Measurements from ENCODE around the gene ATP5F1B.

The ATP5F1B gene

DNA sequence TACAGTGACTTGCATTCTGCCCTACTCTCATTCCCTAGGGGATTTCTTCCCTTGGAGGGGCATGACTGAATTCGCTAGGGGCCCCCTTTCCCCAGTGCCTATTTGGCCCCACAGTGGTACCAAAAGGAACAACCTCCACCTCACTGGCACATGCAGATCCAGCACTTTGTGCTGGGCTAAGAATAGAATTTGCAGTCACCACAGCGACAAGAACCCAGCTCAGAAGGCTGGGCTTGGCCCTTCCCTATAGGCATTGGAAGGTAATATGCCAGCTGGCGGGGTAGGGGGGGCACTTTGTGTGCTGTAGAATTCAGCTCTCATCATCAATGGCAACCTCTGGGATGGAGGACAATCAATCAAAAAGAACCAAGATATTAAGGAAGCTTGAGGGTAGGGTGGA, 29.5 kb downstream of the ATP5F1B start:
- no peak for DNase-seq

DNA sequence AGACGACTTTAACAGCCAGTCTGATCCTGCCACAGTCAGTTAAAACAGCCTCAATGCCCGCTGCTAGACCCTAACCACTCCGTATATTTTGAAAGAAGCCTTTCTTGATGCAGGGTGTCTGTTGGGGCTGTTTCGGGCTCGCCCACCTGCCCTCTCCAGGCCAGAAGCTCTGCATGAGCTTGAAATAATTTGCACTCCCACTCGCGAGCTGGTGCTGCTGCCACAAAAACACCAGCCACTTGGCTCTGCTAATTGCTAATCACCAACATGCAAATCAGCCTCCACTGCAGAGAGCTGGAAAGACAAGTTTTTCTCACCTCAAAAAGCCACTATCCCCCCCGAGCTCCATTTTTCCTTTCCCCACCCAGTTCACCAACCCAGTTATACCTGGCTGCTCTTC, 31.2 kb downstream of the ATP5F1B start:
- no peak for DNase-seq

DNA sequence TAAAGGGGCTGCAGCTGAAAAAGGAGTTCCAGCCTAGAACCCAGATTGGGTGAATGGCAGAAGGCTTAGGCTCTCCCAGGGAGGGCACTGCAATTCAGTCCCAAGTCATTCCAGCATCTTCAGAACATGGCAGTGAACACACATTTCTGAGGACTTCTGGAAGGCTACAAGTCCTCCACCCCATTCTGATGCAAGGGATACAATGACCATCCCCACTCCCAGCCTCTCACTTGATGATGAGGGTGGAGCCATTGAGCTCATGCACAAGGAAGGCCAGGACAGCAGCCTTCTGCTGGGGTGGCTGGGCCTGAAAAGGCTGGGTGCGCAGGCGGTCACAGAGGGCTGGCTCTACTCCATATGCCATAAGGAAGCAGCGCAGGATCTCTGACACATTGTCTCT, 41.4 kb downstream of the ATP5F1B start:
- DNase-seq = no peak

DNA sequence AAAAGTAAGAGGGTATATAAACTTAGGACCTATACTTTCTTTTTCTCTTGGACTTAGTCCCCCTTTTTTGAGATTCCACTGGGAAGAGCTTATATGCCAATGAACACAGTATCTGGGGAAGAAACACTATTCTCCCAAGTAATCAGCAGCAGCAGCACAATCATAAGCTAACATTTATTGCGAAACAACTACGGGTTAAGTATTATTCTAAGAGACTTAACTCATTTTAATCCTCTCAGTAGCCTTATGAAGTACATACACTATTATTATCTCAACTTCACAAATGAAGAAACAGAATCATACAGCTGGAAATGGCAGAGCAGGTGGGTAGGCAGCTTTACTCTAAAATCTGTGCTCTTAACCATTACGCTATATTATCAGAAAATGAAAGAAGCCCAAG, 43.5 kb downstream of the ATP5F1B start:
- no peak for DNase-seq

DNA sequence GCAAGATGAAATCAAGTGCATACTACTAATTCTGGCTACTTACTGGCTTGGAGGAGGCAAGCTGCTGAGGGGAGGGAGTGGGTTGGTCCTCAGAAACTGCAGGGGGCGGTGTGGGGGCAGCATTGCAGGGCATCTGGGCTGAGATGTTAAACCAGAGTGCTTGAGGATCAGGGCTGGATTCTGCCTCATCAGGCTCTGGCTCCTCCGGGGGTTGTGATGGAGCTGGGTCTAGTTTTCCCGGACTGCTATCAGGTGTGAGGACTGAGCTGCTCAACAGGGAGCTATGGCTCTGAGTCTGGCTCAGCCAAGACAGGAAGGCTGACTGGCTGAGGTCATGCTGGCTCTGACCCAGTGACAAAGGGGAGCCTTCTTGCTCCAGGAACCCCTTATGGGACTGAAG, 44.3 kb downstream of the ATP5F1B start:
- no peak for DNase-seq

DNA sequence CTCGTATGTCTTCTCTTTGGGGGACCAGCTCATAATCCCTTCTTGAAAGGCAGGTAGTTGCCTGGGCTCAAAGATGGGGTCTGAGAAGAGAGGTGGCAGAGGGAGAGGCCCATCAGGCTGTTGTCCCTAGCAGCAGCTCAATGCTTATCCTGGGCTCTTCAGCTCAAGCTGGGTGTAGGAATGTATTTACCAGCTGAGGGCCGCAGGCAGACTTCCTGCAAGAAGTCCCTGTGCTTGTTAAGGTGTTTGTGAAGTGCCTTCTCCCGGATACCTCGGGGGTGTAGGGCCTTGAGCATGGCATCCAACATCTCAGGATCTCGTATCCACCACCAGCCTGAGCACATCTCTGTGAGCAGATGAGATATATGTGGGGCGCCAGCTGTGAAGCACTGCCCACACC, 45.0 kb downstream of the ATP5F1B start:
- no peak for DNase-seq

DNA sequence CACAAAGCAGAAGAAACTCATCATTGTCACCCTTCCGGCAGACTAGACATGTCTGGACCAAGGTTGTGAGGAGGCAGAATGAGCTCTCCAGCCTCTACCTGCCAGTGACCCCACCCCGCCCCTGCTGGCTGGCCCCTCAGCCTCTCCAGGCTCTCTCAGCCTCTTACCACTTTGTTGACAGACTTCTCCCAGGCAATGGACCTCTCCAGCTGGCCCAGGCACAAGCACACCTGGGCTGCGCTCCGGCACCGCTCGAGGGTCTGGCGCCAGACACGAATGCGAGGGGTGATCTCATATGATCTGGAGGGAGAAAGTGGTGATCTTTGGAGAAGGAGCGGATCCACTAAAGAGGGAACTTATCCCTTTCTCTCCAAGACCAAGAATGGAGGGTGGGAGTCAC, 46.0 kb downstream of the ATP5F1B start:
- DNase-seq = no peak

DNA sequence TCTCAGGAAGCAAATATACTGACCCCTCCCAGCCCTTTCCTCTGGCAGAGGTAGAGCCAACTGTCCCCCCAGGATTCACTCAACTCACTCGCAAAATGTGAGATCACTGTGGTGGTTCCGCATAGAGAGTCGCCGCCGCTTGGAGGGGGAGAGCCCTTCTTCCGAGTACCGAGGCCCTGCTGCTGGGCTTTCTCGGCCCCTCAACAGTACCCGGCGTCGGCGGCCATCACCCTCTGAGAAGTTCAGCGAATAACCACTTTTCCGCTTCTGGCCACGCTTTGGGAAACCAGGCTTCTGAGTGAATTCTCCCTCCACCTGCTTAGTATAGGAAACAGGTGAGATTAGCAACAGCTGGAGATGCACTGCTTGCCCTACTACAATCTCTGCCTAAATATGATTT, 46.7 kb downstream of the ATP5F1B start:
- DNase-seq = no peak

DNA sequence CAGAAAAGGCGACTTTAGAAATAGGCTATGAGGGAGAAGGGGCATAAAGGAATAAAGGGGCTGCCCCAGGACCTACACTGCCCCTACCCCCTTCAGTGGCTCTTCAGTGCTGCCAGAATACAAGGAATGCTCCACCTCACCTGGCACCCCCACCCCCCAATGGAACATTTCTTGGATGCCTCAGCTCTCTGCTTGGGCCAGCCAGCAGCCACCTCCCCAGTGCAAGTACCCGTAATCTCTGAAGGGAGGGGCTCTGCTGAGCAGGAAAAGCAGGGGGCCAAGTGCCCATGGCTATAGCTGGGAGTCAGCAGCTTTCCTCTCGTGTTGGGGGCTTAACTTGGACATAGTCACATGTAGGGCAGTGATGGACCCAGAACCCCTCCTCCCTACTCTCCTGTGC, 49.0 kb downstream of the ATP5F1B start:
- DNase-seq = no peak

DNA sequence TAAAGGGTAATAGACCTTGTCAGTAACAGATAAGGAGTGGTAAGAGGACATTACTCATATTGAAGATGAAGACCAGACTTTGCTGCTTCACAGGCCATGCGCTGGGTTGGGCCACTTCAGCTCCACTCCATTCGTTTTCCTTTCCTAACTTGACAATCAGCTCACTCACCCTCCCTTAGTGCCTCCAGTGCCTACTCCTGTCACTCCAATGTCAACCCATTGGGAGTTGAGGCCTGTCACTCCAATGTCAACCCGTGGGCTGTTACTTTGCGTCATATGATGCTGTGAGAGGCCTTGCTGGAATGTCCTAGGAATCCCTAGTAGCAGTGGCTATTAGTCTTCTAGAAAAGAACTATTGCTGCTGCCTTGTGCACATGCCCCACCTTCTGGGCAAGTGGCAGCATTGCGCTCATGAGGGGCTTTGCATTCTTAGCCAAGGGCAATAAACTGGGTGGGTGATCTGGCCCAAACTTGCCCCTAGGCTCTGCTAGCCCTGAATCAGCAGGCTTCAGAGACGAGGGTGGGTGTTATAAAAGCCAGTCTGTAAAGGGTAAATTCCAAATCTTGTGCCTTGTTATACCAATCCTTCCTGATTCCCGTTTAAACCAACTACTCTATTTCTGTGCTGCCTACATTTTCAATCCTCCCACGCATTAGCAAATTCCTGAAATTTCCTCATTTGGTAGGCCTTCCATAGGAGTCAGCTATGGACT, 51.7 kb downstream of the ATP5F1B start:
- DNase-seq = peak; percentile 6

DNA sequence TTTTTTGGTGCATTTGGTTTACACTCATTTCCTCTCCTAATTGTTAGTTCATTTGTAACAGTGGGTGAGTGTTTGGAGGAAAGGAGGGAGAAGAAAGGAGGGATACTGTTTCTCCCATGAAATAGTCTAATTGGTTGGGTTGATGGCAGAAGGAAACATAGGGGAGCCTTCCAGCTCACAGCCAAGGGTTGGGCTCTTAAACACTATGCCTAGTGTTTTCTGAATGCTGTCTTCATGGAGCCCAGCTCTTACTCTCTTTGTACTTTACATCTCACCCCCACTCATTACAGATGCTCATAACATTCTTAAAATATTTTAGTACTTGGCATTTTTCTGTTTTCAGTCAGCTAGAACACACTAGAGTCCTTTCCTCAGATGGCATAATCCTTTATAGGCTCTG, 53.8 kb downstream of the ATP5F1B start:
- DNase-seq = no peak

DNA sequence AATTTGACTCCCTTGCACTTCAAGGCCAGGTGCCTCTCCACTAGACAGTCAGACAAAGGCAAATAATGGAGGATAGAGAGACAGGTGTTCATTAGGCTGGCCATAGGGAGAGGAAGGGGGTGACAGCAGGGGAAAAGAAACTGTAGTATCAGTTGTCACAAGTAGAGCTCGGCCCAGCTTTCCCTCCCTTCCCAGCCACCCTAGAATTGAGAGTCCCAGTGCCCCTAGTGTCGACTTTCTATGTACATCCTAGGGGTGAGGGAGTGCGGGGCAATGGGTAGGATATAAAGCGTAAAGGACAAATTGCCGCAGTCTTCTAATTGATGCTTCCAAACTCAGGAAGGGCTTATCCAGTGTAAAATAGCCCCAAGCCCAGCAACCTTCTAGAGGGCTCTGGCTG, 54.7 kb downstream of the ATP5F1B start:
- DNase-seq = peak; percentile 46

DNA sequence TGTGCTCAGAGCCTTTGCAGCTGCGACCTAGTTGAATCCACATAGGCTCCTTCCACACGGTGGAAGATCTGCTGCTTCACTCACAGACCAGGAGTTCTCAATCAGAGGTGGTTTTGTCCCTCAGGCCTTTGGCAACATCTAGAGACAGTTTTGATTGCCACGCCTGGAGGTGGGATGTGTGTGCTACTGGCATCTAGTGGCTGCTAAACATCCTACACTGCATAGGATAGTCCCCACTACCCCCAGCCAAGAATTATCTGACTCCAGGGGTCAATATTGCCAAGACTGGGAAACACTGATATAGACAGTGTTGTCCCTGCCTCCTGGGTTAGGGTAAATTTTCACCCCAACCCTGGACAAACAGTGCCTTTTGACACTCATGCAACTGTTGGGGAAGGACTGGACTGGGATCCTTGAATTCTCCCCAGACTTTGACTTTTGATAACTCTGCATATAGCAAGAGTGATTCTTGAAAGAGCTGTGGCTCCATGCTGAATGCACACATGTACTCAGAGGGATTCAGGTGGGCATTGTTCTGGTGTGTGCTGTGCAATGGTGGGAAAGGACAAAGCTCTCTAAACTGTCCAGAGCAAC, 55.5 kb downstream of the ATP5F1B start:
- DNase-seq = no peak

DNA sequence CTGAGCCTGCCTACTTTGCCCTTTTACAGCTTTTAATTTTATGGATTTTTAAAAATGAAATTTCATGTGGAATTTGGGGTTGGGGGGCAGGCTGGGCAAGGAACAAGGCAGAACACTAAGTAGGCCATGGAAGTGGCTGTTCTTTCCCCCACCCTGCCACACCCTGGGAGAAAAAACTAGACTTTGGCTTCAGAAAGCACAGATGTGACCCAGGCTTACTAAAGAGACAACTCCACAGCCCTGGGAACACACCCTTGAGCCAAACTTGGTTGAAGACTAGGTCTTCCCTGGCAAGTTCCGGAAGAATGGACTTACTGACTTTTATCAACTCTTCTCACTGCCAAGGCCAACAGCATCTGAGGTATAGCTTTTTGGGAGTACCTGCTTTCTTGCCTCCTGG, 56.0 kb downstream of the ATP5F1B start:
- no peak for DNase-seq

All from NCI-H1417 treated with DMSO at 0.1 percent for 48 hours (cell line).